HEK293T (cell line): Measurements from ENCODE around the gene PPFIBP1.

ENCODE experiments used
- ARNT ChIP-seq: fragments of 450-650 bp; IDR thresholded peaks from 2 replicates; pipeline ENCODE4 v1.6.1; 2017; ENCODE audit warnings: mild to moderate bottlenecking
- BHLHE40 ChIP-seq: fragments of 450-650 bp; IDR thresholded peaks from 2 replicates; pipeline ENCODE4 v1.6.1; 2016; ENCODE audit warnings: mild to moderate bottlenecking, moderate library complexity, borderline replicate concordance
- CTBP1 ChIP-seq: fragments of 450-650 bp; IDR thresholded peaks from 2 replicates; pipeline ENCODE4 v1.6.1; 2016; ENCODE audit warnings: borderline replicate concordance
- ELF4 ChIP-seq: fragments of 450-650 bp; IDR thresholded peaks from 2 replicates; pipeline ENCODE4 v1.6.1; 2017; ENCODE audit warnings: antibody characterized with exemption
- FOXA1 ChIP-seq: fragments of 450-650 bp; IDR thresholded peaks from 2 replicates; pipeline ENCODE4 v1.6.1; 2016; ENCODE audit warnings: mild to moderate bottlenecking
- FOXM1 ChIP-seq: fragments of 450-650 bp; IDR thresholded peaks from 2 replicates; pipeline ENCODE4 v1.6.1; 2017; ENCODE audit warnings: mild to moderate bottlenecking, borderline replicate concordance
- HDGF ChIP-seq: fragments of 450-650 bp; IDR thresholded peaks from 2 replicates; pipeline ENCODE4 v1.6.1; 2017; ENCODE audit warnings: antibody characterized with exemption, borderline replicate concordance
- LEF1 ChIP-seq: fragments of 450-650 bp; IDR thresholded peaks from 2 replicates; pipeline ENCODE4 v1.6.1; 2017; ENCODE audit warnings: mild to moderate bottlenecking, borderline replicate concordance
- SP1 ChIP-seq: fragments of 450-650 bp; IDR thresholded peaks from 2 replicates; pipeline ENCODE4 v1.6.1; 2017
- SUZ12 ChIP-seq: fragments of 450-650 bp; IDR thresholded peaks from 2 replicates; pipeline ENCODE4 v1.6.1; 2016; ENCODE audit warnings: mild to moderate bottlenecking
- TARDBP ChIP-seq: fragments of 450-650 bp; IDR thresholded peaks from 2 replicates; pipeline ENCODE4 v1.6.1; 2016
- ZNF384 ChIP-seq: fragments of 450-650 bp; IDR thresholded peaks from 2 replicates; pipeline ENCODE4 v1.6.1; 2016
- TF ChIP-seq, protein P1 (sequence below): fragments of 450-650 bp; IDR thresholded peaks from 2 replicates; pipeline ENCODE4 v1.6.1; 2016

DNA sequence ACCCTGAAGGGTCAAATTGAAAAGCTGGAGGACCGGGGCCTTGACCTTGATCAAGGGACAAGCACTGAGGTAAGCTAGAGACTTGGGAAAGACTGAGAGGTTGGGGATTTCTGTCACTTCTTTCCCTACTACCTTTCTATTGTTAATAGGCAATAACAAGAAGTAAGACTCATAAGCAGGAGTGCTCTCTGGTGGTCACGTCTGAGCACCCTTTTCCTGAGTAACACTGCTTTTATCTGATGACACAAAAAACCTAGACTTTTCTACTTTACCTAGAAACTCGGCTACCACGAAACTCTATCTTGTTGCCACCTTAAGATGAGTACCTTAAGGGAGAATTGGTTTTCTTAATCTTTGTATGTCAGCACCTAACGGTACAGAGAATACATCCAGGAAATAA is 35.5 kb upstream of the PPFIBP1 start:
- TF ChIP-seq FOXM1, result no peak
- no peak for TF ChIP-seq HDGF
- no peak for TF ChIP-seq ARNT
- TF ChIP-seq CTBP1, result no peak
- no peak for TF ChIP-seq ZNF384
- no peak for TF ChIP-seq FOXA1
- no peak for TF ChIP-seq SUZ12
- TF ChIP-seq, protein P1, sequence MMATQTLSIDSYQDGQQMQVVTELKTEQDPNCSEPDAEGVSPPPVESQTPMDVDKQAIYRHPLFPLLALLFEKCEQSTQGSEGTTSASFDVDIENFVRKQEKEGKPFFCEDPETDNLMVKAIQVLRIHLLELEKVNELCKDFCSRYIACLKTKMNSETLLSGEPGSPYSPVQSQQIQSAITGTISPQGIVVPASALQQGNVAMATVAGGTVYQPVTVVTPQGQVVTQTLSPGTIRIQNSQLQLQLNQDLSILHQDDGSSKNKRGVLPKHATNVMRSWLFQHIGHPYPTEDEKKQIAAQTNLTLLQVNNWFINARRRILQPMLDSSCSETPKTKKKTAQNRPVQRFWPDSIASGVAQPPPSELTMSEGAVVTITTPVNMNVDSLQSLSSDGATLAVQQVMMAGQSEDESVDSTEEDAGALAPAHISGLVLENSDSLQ, result no peak
- TF ChIP-seq TARDBP, result no peak
- TF ChIP-seq LEF1, result no peak
- no peak for TF ChIP-seq SP1
- TF ChIP-seq ELF4, result no peak
- TF ChIP-seq BHLHE40, result no peak
